GM10266 (cell line): ENCODE results near the gene LIMK2.

Experiments
- DNase-seq: peaks from one replicate; pipeline ENCODE4 v3.0.0; 2012; ENCODE audit errors: extremely low spot score
- TF ChIP-seq, protein P1 (sequence below): IDR thresholded peaks from 2 replicates; pipeline ENCODE4 v1.5.1; 2012; ENCODE audit warnings: mild to moderate bottlenecking, low read depth; ENCODE audit not compliant: control insufficient read depth, insufficient read depth; ENCODE audit errors: missing control alignments

Gene LIMK2

DNA sequence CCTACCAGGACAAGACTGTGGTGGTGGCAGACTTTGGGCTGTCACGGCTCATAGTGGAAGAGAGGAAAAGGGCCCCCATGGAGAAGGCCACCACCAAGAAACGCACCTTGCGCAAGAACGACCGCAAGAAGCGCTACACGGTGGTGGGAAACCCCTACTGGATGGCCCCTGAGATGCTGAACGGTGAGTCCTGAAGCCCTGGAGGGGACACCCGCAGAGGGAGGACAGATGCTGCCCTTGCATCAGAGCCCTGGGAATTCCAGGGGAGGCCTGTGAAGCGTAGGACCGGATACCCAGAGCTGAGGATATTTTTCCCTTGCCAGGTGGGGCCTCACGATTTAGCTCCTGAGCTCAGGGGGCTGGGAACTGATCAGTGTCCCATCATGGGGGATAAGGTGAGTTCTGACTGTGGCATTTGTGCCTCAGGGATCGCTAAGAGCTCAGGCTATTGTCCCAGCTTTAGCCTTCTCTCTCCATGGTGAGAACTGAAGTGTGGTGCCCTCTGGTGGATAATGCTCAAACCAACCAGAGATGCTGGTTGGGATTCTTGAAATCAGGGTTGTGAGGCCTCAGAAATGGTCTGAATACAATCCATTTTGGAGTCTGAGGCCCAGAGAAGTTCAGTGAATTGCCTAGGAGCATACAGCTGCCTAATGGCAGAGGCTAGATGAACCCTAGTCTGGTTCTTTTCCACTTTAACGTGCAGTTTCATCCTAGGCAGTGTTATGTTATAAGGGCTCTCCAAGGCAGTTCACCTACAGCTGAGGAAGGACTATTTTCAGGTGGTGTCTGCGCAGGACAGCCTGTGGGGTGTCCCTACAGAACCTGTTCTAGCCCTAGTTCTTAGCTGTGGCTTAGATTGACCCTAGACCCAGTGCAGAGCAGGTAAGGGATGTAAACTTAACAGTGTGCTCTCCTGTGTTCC, 60.7 kb downstream of the LIMK2 start:
- TF ChIP-seq, protein P1, sequence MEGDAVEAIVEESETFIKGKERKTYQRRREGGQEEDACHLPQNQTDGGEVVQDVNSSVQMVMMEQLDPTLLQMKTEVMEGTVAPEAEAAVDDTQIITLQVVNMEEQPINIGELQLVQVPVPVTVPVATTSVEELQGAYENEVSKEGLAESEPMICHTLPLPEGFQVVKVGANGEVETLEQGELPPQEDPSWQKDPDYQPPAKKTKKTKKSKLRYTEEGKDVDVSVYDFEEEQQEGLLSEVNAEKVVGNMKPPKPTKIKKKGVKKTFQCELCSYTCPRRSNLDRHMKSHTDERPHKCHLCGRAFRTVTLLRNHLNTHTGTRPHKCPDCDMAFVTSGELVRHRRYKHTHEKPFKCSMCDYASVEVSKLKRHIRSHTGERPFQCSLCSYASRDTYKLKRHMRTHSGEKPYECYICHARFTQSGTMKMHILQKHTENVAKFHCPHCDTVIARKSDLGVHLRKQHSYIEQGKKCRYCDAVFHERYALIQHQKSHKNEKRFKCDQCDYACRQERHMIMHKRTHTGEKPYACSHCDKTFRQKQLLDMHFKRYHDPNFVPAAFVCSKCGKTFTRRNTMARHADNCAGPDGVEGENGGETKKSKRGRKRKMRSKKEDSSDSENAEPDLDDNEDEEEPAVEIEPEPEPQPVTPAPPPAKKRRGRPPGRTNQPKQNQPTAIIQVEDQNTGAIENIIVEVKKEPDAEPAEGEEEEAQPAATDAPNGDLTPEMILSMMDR = peak; percentile 83
- DNase-seq = peak; percentile 79

DNA sequence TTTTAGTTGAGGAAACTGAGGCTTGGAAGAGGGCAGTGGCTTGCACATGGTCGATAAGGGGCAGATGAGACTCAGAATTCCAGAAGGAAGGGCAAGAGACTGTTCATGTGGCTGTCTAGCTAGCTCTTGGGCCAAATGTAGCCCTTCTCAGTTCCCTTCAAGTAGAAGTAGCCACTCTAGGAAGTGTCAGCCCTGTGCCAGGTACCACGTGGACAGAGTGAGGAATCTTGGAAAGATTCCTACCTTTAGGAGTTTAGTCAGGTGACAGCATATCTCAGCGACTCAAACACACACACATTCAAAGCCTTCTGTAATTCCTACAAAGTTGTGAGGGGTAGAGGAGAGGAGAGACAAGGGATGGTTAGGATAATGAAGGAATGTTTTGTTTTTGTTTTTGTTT, 61.9 kb downstream of the LIMK2 start:
- TF ChIP-seq, protein P1 = no peak
- no peak for DNase-seq

DNA sequence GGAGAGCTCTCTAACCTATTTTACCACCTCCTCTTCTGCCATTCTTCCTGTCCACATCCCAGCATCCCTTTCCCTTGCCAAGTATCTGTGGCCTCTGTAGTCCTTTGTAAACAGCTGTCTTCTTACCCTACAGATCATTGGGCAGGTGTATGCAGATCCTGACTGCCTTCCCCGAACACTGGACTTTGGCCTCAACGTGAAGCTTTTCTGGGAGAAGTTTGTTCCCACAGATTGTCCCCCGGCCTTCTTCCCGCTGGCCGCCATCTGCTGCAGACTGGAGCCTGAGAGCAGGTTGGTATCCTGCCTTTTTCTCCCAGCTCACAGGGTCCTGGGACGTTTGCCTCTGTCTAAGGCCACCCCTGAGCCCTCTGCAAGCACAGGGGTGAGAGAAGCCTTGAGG, 62.9 kb downstream of the LIMK2 start:
- TF ChIP-seq, protein P1 = no peak

DNA sequence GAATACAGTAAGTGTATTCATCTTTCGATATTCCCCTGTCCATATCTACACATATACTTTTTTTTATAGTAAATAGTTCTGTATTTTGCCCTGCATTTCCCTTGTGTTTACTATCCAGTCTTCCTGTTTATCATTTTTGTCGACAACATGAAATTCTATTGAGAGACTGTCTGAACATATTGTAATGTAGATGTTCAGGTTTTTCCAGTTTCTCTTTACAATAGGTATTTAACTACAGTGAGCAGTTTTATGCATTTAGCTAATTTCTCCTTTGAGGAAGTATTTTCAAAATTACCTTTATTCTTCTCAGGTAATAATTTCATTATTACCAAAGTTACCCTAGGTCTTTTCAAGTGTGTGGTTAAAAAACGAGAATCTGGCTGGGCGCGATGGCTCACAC, 63.5 kb downstream of the LIMK2 start:
- TF ChIP-seq, protein P1 = no peak
- DNase-seq = no peak

More for the DNA sequence above, 62.9 kb downstream of the LIMK2 start:
- no peak for DNase-seq

DNA sequence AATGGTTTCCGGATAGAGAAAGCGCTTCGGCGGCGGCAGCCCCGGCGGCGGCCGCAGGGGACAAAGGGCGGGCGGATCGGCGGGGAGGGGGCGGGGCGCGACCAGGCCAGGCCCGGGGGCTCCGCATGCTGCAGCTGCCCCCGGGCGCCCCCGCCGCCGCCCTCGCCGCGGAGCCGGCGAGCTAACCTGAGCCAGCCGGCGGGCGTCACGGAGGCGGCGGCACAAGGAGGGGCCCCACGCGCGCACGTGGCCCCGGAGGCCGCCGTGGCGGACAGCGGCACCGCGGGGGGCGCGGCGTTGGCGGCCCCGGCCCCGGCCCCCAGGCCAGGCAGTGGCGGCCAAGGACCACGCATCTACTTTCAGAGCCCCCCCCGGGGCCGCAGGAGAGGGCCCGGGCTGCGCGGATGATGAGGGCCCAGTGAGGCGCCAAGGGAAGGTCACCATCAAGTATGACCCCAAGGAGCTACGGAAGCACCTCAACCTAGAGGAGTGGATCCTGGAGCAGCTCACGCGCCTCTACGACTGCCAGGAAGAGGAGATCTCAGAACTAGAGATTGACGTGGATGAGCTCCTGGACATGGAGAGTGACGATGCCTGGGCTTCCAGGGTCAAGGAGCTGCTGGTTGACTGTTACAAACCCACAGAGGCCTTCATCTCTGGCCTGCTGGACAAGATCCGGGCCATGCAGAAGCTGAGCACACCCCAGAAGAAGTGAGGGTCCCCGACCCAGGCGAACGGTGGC, 64.5 kb downstream of the LIMK2 start:
- no peak for DNase-seq
- TF ChIP-seq, protein P1 = no peak

DNA sequence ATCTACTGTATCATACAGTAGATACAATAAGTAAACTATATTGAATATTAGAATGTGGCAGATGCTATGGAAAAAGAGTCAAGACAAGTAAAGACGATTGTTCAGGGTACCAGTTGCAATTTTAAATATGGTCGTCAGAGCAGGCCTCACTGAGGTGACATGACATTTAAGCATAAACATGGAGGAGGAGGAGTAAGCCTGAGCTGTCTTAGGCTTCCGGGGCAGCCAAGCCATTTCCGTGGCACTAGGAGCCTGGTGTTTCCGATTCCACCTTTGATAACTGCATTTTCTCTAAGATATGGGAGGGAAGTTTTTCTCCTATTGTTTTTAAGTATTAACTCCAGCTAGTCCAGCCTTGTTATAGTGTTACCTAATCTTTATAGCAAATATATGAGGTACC, 65.6 kb downstream of the LIMK2 start:
- DNase-seq = no peak

More for the DNA sequence above, 65.6 kb downstream of the LIMK2 start:
- TF ChIP-seq, protein P1 = no peak
